ENCODE data around the gene MMP14. TPM values are rescaled to one million over a fixed set of nuclear protein-coding genes. Genes with fewer than 3 reads are reported as not detected.
"Not testable (repeated sequence)": the region's sequence is repeated elsewhere in the genome, so short reads cannot be mapped to it uniquely, and the experiment has no call there.

Gene MMP14
- polyA plus RNA-seq, 1 donor, result 148 TPM

DNA sequence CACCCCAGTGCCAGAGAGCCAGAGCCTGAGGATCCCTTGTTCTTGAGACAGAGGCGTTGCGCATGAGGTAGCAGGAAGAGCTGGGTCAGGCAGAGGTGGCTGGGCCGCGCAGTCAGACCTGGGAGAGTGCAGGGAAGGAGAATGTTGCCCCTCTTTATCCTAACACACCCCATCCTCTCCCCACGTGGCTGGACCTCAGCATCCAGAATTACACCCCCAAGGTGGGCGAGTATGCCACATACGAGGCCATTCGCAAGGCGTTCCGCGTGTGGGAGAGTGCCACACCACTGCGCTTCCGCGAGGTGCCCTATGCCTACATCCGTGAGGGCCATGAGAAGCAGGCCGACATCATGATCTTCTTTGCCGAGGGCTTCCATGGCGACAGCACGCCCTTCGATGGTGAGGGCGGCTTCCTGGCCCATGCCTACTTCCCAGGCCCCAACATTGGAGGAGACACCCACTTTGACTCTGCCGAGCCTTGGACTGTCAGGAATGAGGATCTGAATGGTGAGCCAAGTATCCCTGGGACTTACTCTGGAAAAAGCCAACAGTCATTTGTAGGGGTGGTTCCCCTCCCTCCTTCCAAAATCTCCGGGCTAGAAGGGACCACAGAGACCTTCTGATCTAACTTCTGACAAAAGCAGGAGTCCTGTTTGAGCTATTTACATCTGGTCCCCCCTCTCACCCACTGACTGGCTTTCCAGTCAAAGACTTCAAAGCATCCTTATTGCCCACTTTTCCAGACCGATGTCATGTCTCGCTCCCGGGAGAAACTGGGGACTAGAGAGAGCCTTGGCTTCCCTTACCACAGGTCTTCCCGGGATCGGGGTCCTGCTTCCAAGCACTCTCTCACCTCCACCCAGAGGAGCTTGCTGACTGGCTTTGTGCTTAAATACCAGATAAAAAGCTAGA is 6.1 kb downstream of the MMP14 start:
- no peak for DNase-seq

DNA sequence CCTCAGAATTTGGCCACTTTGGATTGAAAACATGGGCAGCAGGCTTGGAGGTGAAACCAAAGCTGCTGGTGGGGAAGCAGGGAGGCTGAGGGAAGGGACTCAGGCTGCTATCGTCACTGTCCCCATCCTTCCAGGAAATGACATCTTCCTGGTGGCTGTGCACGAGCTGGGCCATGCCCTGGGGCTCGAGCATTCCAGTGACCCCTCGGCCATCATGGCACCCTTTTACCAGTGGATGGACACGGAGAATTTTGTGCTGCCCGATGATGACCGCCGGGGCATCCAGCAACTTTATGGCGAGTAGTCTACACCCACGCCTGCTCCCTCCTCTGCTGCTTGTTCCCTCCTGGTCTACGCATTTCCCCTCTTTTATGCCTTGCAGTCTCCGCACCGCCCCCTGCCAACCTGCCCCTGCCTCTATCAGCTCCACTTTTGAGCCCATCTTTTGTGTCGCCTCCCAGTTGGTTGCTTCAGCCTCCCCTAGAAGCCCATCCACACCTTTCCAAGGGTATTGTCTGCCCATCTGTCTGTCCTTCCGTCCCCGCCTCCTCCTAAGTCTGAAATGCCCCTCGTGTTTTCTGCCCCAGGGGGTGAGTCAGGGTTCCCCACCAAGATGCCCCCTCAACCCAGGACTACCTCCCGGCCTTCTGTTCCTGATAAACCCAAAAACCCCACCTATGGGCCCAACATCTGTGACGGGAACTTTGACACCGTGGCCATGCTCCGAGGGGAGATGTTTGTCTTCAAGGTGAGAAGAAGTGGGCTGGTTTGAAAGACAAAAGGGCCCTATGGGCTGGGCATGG is 6.9 kb downstream of the MMP14 start:
- no peak for DNase-seq

DNA sequence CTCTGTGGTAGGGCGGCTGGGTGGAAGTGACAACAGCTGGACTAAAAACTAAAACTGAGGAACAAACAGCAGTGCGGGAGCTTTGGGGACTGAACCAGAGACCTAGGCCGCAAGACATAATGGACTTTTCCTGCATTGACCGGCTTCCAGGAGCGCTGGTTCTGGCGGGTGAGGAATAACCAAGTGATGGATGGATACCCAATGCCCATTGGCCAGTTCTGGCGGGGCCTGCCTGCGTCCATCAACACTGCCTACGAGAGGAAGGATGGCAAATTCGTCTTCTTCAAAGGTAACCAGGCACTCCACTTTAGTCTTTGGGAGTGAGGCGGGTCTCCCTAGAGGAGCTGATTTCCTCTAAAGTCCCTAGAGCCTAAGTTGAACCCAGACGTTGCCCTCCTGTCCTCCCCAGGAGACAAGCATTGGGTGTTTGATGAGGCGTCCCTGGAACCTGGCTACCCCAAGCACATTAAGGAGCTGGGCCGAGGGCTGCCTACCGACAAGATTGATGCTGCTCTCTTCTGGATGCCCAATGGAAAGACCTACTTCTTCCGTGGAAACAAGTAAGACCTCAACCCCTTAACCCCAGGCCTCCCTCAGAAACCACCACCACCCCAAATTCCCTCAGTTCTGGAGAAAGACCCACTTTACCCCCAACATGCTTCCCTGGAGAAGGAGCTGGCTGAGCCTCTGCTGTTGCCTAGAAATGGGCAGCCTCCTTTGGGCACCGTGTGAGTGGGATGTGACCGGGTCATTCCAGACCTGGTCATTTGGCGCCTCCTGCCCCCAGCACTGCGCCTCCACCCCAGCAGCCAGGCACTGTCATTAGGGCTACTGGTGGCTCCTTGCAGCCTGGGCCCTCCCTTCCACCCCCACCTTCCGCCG is 8.1 kb downstream of the MMP14 start:
- DNase-seq, result no peak

DNA sequence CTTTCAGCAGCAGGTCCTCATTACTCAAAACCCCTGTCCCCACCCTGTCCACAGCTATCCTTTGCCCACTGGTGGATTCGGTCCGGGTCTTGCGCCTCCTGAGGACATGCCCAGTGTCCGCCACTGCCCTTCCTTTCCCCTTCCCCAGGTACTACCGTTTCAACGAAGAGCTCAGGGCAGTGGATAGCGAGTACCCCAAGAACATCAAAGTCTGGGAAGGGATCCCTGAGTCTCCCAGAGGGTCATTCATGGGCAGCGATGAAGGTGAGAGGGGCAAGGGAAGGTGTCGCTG is 8.7 kb downstream of the MMP14 start:
- DNase-seq, result no peak

DNA sequence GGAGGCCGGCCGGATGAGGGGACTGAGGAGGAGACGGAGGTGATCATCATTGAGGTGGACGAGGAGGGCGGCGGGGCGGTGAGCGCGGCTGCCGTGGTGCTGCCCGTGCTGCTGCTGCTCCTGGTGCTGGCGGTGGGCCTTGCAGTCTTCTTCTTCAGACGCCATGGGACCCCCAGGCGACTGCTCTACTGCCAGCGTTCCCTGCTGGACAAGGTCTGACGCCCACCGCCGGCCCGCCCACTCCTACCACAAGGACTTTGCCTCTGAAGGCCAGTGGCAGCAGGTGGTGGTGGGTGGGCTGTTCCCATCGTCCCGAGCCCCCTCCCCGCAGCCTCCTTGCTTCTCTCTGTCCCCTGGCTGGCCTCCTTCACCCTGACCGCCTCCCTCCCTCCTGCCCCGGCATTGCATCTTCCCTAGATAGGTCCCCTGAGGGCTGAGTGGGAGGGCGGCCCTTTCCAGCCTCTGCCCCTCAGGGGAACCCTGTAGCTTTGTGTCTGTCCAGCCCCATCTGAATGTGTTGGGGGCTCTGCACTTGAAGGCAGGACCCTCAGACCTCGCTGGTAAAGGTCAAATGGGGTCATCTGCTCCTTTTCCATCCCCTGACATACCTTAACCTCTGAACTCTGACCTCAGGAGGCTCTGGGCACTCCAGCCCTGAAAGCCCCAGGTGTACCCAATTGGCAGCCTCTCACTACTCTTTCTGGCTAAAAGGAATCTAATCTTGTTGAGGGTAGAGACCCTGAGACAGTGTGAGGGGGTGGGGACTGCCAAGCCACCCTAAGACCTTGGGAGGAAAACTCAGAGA is 9.6 kb downstream of the MMP14 start:
- DNase-seq, result no peak

DNA sequence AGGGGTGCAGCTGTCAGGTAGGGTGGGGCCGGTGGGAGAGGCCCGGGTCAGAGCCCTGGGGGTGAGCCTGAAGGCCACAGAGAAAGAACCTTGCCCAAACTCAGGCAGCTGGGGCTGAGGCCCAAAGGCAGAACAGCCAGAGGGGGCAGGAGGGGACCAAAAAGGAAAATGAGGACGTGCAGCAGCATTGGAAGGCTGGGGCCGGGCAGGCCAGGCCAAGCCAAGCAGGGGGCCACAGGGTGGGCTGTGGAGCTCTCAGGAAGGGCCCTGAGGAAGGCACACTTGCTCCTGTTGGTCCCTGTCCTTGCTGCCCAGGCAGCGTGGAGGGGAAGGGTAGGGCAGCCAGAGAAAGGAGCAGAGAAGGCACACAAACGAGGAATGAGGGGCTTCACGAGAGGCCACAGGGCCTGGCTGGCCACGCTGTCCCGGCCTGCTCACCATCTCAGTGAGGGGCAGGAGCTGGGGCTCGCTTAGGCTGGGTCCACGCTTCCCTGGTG is 10.5 kb downstream of the MMP14 start:
- DNase-seq, result no peak

DNA sequence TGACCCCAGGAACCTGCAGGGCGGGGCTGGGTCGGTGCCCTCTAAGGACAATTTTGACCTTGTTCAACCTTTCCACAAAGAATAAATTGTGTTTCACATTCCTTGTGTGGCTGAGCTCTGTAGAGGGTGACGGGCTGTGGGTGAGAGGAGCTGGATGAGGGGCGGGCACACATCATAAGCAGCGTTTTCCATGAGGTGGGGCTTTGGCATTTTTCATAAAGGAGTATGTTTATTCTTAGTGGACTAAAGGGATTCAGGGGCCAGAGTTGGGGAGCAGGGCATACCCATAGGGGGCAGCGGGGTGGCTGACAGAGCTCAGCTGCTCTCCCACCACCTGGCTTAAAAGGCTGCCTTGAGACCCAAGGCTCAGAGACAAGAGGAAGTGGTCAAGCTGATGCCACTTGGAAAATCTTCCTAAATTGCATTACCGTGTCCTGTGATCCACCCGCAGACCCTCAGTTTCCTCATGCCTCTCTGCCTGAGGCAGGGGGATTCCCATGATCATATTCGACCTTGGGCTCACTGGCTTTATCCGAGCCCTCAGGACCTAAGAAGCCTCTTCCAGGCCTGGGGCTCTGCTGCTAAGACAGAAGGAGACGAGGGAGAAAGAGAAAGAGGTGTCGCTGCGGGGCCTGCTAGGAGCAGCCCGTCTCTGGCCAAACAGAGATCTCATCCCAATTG is 11.4 kb downstream of the MMP14 start:
- DNase-seq, result no peak

DNA sequence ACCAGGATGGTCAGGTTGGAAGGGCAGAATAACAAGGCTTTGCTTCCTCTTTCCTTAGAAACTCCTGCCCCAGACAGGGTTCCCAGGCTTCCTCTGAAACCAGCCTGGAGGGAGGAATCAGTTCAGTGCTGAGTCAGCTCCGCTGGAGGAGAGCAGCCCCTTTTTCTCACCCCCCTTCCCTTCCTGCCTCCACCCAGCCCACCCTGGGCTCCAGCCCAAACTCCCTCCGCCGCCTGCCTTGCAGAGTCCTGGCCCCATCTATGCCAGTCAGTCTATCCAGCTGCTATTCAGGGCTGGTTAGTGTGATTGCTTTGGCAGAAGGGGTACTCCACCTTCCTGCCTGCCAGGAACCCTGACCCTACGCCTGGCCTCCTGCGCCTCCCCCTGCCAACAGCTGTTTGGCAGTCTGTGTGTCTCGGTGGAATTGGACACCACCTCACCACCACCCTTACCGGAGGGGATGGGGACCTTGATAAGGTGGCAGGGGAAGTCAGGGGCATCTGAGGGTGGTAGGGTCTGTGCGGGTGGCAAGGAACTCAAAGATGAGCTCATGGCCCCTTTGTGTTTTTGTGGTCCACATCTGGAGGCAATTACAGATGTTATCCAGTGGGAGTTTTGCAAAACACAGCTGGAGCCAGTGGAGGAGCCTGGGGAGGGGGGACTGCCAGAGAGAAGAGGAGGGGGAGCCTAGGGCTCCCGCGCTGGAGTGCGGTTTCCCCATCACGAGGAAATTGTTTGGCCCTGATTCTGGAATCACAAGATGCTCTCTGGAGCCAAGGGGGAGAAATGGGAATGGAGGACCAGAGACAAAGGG is 12.2 kb downstream of the MMP14 start:
- DNase-seq, result peak; percentile 94

DNA sequence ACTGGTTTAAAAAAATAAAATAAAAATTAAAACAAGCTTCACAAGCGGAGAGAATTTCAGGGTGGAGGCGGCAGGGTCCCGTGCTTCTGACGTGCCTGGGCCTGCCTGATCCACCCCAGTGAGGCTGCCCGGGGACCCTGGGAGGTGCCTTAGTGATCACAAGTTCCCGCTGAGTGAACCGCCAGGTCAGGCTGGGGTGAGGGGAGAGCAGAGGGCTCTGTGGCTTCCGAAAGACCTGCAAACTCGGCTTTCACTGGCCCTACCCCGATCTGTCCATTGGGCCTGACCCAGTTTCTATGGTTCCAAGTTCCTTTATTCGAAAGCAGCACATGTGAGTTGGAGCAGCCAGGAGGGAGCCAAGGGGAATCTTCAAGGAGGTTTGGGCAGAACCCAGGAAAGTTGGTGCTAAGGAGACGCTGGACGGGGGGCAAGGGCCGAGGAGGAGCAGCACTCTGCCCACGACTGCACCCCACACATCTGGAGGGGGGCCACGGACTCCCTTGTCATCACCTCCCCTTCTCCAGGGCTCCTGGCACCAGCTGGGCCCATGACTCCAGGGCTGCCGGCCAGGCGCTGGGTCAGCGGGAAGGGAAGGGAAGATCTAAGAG is 12.9 kb downstream of the MMP14 start:
- peak; percentile 85 for DNase-seq

DNA sequence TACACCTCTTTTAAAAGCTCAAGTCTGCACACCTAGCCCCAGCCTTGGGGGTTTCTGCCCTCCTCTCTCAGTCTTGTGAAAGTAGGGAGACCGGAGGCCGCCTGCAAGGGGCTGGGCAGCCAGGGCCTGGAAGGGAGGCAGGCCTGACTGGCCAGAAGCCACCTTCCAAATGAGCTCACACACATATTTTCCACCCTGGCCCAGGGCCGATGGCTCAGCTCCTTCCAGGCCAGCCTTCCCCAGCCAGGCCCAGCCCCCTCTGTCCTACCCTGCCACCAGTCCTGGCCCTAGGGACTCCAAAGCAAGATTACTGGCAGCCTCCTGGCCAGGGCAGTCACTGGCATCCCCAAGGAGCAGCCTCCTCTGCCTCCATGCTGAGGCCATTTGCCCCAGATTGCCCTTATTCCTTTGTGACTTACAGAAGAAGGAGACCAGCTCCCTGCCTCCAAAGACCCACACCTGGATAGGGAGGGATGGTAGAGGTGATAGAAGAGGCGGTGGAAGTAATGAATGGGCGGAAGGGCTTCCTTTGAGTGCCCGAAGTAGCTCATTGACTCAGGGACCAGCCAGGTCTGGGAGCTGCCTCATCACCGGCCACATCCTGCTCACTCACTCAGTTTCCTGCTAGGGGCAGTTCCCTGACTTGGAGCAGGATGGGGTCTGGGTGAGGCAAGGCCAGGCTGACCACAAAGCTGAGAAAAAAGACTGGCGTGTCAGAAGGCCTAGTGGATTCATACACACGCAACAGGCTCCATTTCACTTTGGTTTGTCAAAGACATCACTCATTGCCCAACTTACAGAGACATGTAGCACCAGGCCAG is 14.8 kb downstream of the MMP14 start:
- DNase-seq, result peak; percentile 89

DNA sequence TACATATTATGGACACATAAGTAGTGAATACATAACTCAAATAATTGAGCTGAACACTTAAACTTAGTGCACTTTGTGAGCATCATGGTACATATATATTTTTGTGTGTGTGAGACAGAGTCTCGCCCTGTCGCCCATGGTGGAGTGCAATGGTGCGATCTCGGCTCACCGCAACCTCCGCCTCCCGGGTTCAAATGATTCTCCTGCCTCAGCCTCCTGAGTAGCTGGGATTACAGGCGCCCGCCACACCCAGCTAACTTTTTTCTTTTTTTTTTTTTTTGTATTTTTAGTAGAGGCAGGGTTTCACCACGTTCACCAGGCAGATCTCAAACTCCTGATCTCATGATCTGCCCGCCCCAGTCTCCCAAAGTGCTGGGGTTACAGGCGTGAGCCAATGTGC is 15.8 kb downstream of the MMP14 start:
- not testable (repeated sequence) for DNase-seq

DNA sequence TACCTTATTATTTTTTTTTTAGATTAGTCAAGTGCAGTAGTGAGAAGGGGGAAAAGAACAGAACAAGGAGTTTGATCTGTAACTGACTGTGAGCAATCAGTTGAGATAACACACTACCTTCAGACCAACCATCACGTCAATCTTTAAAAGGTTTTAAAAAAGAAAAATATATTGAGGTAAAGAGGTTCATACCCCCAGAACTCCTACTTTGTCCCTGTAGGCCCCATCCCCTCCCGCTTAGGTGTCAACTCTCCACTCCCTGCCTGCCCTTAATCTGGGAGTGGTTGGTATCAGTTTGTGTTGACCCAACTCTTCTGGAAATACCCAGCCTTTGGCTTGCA is 16.2 kb downstream of the MMP14 start:
- DNase-seq, result no peak

DNA sequence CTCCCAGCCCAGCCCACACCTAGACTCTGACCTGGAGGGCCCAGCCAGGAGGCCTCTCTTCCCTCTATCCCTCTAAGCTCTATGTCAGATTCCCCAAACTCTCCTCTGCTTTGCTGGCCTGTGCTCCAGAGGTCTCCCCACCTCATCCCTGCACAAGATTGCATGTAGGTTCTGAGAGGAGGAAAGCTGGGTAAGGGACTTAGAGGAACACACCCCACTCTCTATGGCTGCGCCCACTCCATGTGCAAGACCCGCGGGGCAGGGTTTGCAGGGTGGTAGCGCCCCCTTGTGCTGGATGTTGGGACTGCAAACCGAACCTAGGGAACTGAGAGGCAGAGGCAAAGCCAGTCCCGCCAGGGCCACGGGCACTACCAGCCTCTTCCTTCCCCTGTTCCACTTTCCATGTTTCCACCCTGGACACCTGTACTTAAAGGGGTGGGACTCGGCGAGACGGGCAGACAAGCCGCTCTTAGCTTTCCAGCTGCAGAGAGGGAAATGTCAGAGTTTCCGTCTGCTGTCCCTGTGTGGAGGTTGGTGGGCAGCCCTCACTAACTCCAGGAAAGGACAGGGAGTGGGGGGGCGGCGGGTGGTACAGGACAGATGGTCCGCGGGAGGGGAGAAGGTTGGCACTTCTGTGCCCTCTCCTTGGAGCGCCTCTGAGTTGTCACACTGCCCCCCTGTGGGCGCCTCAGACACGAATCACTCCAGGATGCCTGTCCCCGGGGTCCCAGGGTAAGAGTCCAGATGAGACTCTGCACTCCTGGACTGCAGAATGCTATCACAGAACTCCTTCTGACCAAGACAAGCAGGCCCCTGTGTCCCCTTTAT is 16.8 kb downstream of the MMP14 start:
- DNase-seq, result peak; percentile 89

DNA sequence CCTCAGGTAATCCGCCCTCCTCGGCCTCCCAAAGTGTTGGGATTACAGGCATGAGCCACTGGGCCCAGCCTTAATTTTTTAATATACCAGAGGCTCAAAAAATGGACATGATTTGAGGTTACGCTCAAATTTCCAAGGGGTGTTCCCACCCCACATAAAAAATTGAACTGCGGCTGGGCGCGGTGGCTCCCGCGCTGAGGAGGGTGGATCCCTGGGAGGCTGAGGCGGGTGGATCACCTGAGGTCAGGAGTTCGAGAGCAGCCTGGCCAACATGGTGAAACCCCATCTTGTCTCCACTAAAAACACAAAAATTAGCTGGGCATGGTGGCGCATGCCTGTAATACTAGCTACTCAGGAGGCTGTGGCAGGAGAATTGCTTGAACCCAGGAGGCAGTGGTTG is 17.9 kb downstream of the MMP14 start:
- not testable (repeated sequence) for DNase-seq

DNA sequence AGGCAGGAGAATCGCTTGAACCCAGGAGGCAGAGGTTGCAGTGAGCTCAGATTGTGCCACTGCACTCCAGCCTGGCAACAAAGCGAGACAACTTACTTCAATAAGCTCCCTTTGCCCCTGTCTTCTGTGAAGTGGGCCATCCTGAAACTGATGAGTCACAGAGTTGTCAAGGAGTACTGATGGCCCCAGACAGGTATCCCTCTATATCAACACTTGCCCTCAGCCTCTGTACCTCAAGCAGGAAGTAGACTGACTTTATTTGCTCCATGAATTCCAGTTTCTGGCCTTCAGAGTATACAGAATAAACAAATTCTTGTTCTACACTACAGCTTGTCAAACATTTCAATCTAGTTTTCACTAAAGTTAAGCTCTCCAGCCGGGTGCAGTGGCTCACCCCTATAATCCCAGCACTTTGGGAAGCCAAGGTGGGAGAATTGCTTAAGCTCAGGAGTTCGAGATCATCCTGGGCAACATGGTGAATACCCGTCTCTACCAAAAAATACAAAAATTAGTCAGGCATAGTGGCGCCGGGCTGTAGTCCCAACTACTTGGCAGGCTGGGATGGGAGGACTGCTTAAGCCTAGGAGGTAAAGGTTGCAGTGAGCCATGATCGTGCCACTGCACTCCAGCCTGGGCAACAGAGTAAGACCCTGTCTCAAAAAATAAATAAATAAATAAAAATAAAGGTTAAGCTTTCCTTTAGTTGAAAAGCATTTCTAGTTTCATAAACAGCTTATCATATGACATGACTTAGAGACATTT is 18.8 kb downstream of the MMP14 start:
- no peak for DNase-seq

DNA sequence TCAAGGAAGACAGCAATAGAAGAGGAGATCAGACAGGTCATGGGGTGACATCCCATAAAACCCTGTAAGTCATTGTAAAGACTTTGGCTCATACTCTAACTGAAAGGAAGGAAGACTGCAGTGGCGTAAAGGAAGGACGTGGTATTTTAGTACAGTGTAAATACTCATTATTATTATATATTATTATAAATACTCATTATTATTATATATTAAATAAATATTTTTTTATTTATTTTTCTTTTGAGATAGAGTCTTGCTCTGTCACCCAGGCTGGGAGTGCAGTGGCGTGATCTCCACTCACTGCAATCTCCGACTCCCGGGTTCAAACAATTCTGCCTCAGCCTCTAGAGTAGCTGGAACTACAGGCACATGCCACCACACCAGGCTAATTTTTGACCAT is 20.0 kb downstream of the MMP14 start:
- DNase-seq, result no peak

DNA sequence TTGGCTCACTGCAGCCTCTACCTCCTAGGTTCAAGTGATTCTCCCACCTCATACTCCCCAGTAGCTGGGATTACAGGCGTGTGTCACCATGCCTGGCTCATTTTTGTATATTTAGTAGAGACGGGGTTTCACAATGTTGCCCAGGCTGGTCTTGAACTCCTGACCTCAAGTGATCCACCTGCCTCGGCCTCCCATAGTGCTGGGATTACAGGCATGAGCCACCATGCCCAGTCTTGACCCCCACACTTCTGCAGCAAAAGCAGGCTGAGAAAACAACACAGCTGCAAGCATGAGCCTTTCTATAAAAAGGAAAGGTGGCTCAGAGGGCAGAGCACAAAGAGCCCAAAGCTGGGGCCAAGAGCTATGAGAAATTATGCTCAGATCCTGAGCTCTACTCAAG is 24.0 kb downstream of the MMP14 start:
- DNase-seq, result not testable (repeated sequence)

All from hindlimb muscle (tissue), 1 donor.